GM21526 (cell line): ENCODE measurements around the gene NRG2.

Experiments
- ATAC-seq: cut with Tn5 transposase; IDR thresholded peaks from one replicate; pipeline ENCODE4 v1.9.1; 2021; ENCODE audit warnings: moderate library complexity; ENCODE audit not compliant: unreplicated experiment, low FRiP score

The NRG2 gene

GRCh38 chr5:139806726-139807646 is 236.1 kb downstream of the NRG2 start:
- ATAC-seq, result no peak

GRCh38 chr5:139806111-139806510 is 237.0 kb downstream of the NRG2 start:
- no peak for ATAC-seq

- ATAC-seq, result no peak
Measured at GRCh38 chr5:139805545-139805944, 237.6 kb downstream of the NRG2 start.

- no peak for ATAC-seq
Measured at GRCh38 chr5:139804800-139805397, 238.2 kb downstream of the NRG2 start.

- no peak for ATAC-seq
Measured at GRCh38 chr5:139803978-139804377, 239.1 kb downstream of the NRG2 start.

GRCh38 chr5:139799359-139799758 is 243.7 kb downstream of the NRG2 start:
- ATAC-seq, result no peak

- no peak for ATAC-seq
Measured at GRCh38 chr5:139798883-139799282, 244.2 kb downstream of the NRG2 start.

DNA sequence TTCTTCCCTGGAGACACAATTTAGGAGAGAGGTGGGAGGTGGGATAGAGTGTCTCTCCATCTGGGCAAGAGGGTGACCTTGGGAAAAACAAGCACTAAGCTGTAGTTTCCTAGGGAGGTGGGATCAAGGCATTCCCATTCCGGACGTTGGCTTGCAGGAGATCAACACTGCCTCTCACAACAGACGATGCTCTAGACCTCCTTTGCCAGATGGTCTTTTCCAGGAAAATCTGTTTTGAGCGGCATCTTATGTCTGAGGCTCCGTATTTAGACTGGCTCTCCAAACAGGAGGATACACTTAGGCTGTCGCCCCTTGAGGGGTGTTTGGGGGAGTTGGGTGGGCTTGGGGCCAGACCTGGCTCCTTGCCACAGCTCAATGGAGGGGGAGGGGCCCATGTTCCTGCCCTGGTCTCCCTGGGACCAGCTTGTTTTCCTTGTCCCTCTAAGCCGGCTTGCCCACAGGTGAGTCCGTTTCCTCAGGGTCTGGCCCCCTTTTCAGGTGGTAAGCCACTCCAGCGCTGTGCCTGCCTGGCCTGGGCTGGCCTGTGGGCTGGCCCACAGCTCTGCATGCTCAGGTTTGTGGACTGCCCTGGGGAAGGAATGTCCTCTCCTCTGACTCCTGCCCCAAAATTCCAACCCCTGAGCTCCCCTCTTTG is 245.1 kb downstream of the NRG2 start:
- no peak for ATAC-seq

- no peak for ATAC-seq
Measured at GRCh38 chr5:139797335-139797734, 245.8 kb downstream of the NRG2 start.
